ENCODE data around the gene CAPZB.

DNA sequence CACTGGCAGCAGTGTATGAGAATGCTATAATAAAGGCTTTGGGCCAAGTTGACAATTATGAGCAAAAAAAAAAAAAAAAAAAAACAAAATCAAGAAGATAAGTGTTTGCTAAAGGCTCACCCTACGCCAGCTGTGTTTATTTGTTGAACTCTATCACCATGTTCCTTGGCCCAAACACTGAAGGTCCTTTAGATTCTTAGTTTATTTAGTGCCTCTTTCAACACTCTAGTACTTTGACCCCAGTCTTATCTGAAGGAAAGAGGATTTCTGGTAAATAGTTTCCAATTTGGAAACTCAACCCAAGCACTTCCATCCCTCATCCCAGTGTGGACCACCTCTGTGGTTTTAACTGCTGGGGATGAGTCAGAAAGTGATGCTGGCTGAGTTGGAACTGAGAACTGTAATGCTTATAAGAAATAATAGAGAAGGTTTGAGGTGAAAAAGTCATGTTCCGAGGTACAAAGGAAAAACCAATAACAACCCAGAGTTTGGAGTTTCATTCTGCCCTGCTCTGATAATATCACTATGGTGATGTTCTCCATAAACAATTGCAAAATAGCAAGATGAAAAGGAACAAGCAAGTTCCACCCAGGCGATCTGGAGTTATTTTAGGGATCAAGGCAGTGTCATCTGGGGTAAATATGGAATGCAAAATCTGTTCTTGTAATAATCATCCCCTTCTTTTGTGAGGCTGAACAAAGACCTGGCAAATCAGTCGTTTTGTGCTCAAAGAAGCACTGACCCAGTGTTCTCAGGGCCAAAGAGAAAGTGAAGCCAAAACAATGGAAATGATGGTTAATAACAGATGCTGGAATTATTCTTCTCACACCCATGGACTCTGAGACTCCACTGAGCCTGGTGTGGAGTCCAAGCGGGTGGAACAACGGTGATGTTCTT is 19.7 kb upstream of the CAPZB start:
- TF ChIP-seq POLR2A (IDR thresholded peaks at IDR 0.05; ENCODE audit: low read depth, low read length) (no peak), CTCF (conservative IDR thresholded peaks at IDR 0.05; ENCODE audit: low read depth, low read length) (no peak), MXI1 (IDR thresholded peaks at IDR 0.05; ENCODE audit: borderline replicate concordance, low read depth, low read length) (no peak), RAD21 (IDR thresholded peaks at IDR 0.05; ENCODE audit: low read length) (no peak), RCOR1 (IDR thresholded peaks at IDR 0.05; ENCODE audit: insufficient replicate concordance, low read length) (peak; percentile 48), CHD1 (IDR thresholded peaks at IDR 0.05; ENCODE audit: low read depth, low read length) (no peak), SMC3 (IDR thresholded peaks at IDR 0.05; ENCODE audit: low read depth, low read length) (no peak), NFE2L2 (IDR thresholded peaks at IDR 0.05; ENCODE audit: low read depth, low read length) (no peak), MAZ (IDR thresholded peaks at IDR 0.05; ENCODE audit: borderline replicate concordance, low read depth, low read length) (no peak), MAFK (IDR thresholded peaks at IDR 0.05; ENCODE audit: low read depth, low read length) (no peak)
- TF ChIP-seq, protein P1, sequence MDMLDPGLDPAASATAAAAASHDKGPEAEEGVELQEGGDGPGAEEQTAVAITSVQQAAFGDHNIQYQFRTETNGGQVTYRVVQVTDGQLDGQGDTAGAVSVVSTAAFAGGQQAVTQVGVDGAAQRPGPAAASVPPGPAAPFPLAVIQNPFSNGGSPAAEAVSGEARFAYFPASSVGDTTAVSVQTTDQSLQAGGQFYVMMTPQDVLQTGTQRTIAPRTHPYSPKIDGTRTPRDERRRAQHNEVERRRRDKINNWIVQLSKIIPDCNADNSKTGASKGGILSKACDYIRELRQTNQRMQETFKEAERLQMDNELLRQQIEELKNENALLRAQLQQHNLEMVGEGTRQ (IDR thresholded peaks at IDR 0.05; ENCODE audit: low read depth, low read length): no peak
- TF ChIP-seq, protein P2, sequence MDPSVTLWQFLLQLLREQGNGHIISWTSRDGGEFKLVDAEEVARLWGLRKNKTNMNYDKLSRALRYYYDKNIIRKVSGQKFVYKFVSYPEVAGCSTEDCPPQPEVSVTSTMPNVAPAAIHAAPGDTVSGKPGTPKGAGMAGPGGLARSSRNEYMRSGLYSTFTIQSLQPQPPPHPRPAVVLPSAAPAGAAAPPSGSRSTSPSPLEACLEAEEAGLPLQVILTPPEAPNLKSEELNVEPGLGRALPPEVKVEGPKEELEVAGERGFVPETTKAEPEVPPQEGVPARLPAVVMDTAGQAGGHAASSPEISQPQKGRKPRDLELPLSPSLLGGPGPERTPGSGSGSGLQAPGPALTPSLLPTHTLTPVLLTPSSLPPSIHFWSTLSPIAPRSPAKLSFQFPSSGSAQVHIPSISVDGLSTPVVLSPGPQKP (IDR thresholded peaks at IDR 0.05; ENCODE audit: borderline replicate concordance, low read depth, low read length): no peak
